SK-N-SH (cell line): ENCODE measurements around the gene CACNA1H. TPM values are rescaled to one million over a fixed set of nuclear protein-coding genes. Genes with fewer than 3 reads are reported as not detected.

ENCODE experiments used
- CTCF ChIA-PET: fragments of 300-600, 350-600 bp; formaldehyde crosslinking; extraction: SDS; loops from one replicate; lab custom pipeline; 2021; lab: Yijun Ruan, JAX
- POLR2A ChIA-PET: fragments of 350-600 bp; sonication (Branson Sonifier 250); formaldehyde crosslinking; extraction: SDS; loops from one replicate; lab custom pipeline; 2020; ENCODE audit warnings: antibody characterized with exemption, inconsistent platforms; lab: Yijun Ruan, JAX
- DNase-seq: peaks from one replicate; pipeline ENCODE4 v3.0.0; 2012
- H2AFZ ChIP-seq: fragments of 200-600 bp; sonication (generic); 2 replicates; pipeline ENCODE4 v1.8.1; 2016; ENCODE audit warnings: antibody characterized with exemption, mild to moderate bottlenecking, low read depth
- H3F3A ChIP-seq: fragments of 200-600 bp; sonication (generic); replicated peaks from 2 replicates; pipeline ENCODE3; 2016; ENCODE audit warnings: antibody characterized with exemption, mild to moderate bottlenecking; ENCODE audit not compliant: insufficient read depth
- H3K27ac ChIP-seq, 2 experiments: fragments of 200-500 bp in 1 of 2; fragments of 200-600 bp in 1 of 2; sonication (Bioruptor generic) in 1 of 2; sonication (generic), shearing (Covaris generic) in 1 of 2; 2 replicates each; pipeline versions ENCODE4 v1.5.1 to v1.6.1; 2014 to 2016; ENCODE audit warnings: low read depth in 2 of 2, inconsistent platforms in 1 of 2, low read length in 1 of 2, mild to moderate bottlenecking in 1 of 2, mixed read lengths in 1 of 2
- H3K27me3 ChIP-seq: fragments of 200-600 bp; sonication (generic), shearing (Covaris generic); 2 replicates; pipeline ENCODE4 v1.6.1; 2016; ENCODE audit warnings: mixed run types; ENCODE audit not compliant: insufficient read depth
- H3K36me3 ChIP-seq, 2 experiments: fragments of 200-500 bp in 1 of 2; fragments of 200-600 bp in 1 of 2; sonication (Bioruptor generic) in 1 of 2; sonication (generic) in 1 of 2; replicated peaks in 1 of 2; 2 replicates each; pipeline versions ENCODE3 to v1.5.1; 2014 to 2016; ENCODE audit warnings: low read length in 1 of 2, mild to moderate bottlenecking in 1 of 2; ENCODE audit not compliant: insufficient read depth in 2 of 2, control insufficient read depth in 1 of 2
- H3K4me1 ChIP-seq, 2 experiments: fragments of 200-500 bp in 1 of 2; fragments of 200-600 bp in 1 of 2; sonication (Bioruptor generic) in 1 of 2; sonication (generic), shearing (Covaris generic) in 1 of 2; 2 replicates each; pipeline versions ENCODE4 v1.5.1 to v1.6.1; 2014 to 2016; ENCODE audit warnings: low read depth in 1 of 2, low read length in 1 of 2, mixed run types in 1 of 2; ENCODE audit not compliant: insufficient read depth in 2 of 2, control insufficient read depth in 1 of 2
- H3K4me2 ChIP-seq: fragments of 200-600 bp; sonication (generic), shearing (Covaris generic); 2 replicates; pipeline ENCODE4 v1.6.1; 2017; ENCODE audit warnings: mixed run types
- H3K4me3 ChIP-seq, 2 experiments: fragments of 200-500 bp in 1 of 2; fragments of 200-600 bp in 1 of 2; sonication (Bioruptor generic) in 1 of 2; sonication (generic), shearing (Covaris generic) in 1 of 2; 2 replicates each; pipeline versions ENCODE4 v1.5.1 to v1.8.1; 2014 to 2016; ENCODE audit warnings: low read depth in 2 of 2, inconsistent platforms in 1 of 2, low read length in 1 of 2, mild to moderate bottlenecking in 1 of 2, mixed read lengths in 1 of 2, moderate library complexity in 1 of 2
- H3K79me2 ChIP-seq: fragments of 200-600 bp; sonication (generic); 2 replicates; pipeline ENCODE4 v1.8.1; 2017; ENCODE audit warnings: mild to moderate bottlenecking; ENCODE audit not compliant: insufficient read depth
- H3K9ac ChIP-seq: fragments of 200-600 bp; sonication (generic); 2 replicates; pipeline ENCODE4 v1.6.1; 2017; ENCODE audit warnings: mixed run types
- H3K9me2 ChIP-seq: fragments of 200-600 bp; sonication (generic); 2 replicates; pipeline ENCODE4 v1.6.1; 2017; ENCODE audit warnings: mixed run types
- H3K9me3 ChIP-seq: fragments of 200-600 bp; sonication (generic); 2 replicates; pipeline ENCODE4 v1.6.1; 2017; ENCODE audit warnings: mixed run types, mild to moderate bottlenecking, moderate library complexity
- H4K20me1 ChIP-seq: fragments of 200-600 bp; sonication (generic); 2 replicates; pipeline ENCODE4 v1.6.1; 2017; ENCODE audit warnings: mild to moderate bottlenecking, mixed run types; ENCODE audit not compliant: insufficient read depth
- ELF1 ChIP-seq: IDR thresholded peaks from 2 replicates; pipeline ENCODE4 v1.4.0; 2012
- EP300 ChIP-seq, 2 experiments: IDR thresholded peaks; 2 replicates each; pipeline versions ENCODE4 v1.4.0 to v1.6.1; 2012; ENCODE audit warnings: borderline replicate concordance in 1 of 2, low read depth in 1 of 2, low read length in 1 of 2
- FOSL2 ChIP-seq: IDR thresholded peaks from 2 replicates; pipeline ENCODE4 v1.4.0; 2012; ENCODE audit warnings: low read depth, mild to moderate bottlenecking, moderate library complexity, borderline replicate concordance
- FOXJ3 ChIP-seq: sonication (generic); formaldehyde crosslinking; IDR thresholded peaks from 2 replicates; pipeline ENCODE4 v1.5.1; 2020; ENCODE audit warnings: mild to moderate bottlenecking, missing genetic modification reagents
- FOXM1 ChIP-seq: IDR thresholded peaks from 2 replicates; pipeline ENCODE4 v1.4.0; 2012; ENCODE audit warnings: low read depth, mild to moderate bottlenecking
- GABPA ChIP-seq: IDR thresholded peaks from 2 replicates; pipeline ENCODE4 v1.4.0; 2012; ENCODE audit warnings: low read depth, mild to moderate bottlenecking
- NRF1 ChIP-seq: IDR thresholded peaks from 2 replicates; pipeline ENCODE4 v1.6.1; 2012; ENCODE audit warnings: low read depth, mild to moderate bottlenecking, low read length
- POLR2AphosphoS5 ChIP-seq: IDR thresholded peaks from 2 replicates; pipeline ENCODE4 v1.6.1; 2012; ENCODE audit warnings: low read depth, low read length
- TCF12 ChIP-seq: IDR thresholded peaks from 2 replicates; pipeline ENCODE4 v1.4.0; 2012
- TEAD4 ChIP-seq: IDR thresholded peaks from 2 replicates; pipeline ENCODE4 v1.4.0; 2012; ENCODE audit warnings: mild to moderate bottlenecking, borderline replicate concordance; ENCODE audit not compliant: insufficient read depth
- YY1 ChIP-seq: IDR thresholded peaks from 2 replicates; pipeline ENCODE4 v1.4.0; 2012; ENCODE audit warnings: low read depth, mild to moderate bottlenecking
- WGBS: methylation state at CpG from one replicate; pipeline ENCODE4 v1.1.6; 2017; ENCODE audit warnings: low lambda C conversion rate; 5-methylcytosine and 5-hydroxymethylcytosine counted together
- polyA plus RNA-seq, 3 experiments: library from polyadenylated mRNA; depleted of rRNA; stranded (reverse); fragments of >200 nt; gene quantifications; 2 replicates each; pipeline ENCODE4 v1.2.3, GENCODE V29; 2012
- TF ChIP-seq, protein P1 (sequence below): IDR thresholded peaks from 2 replicates; pipeline ENCODE4; 2012
- TF ChIP-seq, protein P2 (sequence below): fragments of 200-600 bp; sonication (generic); IDR thresholded peaks from 2 replicates; pipeline ENCODE4 v1.6.1; 2017; ENCODE audit warnings: antibody characterized with exemption, mild to moderate bottlenecking, moderate library complexity
- TF ChIP-seq, protein P3 (sequence below): IDR thresholded peaks from 2 replicates; pipeline ENCODE4 v1.4.0; 2012; ENCODE audit warnings: low read depth
- TF ChIP-seq, protein P4 (sequence below): fragments of 150-350 bp; IDR thresholded peaks from 2 replicates; pipeline ENCODE4 v1.6.1; 2017; ENCODE audit warnings: antibody characterized with exemption, low read length, low read depth, borderline replicate concordance

CACNA1H gene
- polyA plus RNA-seq, 1 of the 3 experiments (the other 2 are of a cell fraction) = not detected

DNA sequence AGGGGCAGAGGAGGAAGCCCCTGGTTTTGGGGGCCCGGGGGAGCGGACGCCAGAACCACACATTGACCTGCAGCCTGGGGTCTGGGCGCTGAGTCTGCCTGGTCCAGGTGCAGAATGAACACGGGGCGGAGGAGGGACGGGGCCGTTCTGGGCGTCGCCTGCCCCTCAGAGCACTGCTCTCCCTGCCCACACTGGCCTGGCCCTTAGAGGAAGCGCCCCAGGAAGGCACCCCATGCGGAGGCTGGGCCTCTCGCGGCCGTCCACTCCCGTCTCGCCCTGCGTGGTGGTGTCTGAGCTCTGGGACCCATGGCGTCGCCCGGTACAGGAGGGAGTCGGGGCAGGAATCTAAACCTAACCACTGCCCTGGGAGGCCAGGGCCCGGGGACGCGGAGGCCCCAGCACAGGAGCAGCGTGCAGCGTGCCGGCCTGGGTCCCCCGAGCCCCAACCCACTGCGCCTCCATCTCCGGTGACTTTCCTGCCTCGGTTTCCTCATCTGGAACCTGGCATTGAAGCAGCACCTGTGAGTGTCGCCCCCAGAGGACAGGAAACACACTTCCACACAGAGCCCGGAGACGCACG, 107.3 kb downstream of the CACNA1H start:
- H3K9ac ChIP-seq = no peak overlapping the region
- H3K27me3 ChIP-seq = peaks cover 57% of the 10 kb centered on the region
- ChIA-PET POLR2A (no interaction called here), CTCF (interaction anchor here (1.0 to 1.1 kb wide), 2 partner anchors 22 to 87 kb away, joined by 3 read pairs; no protein-coding TSS in a partner anchor)
- TF ChIP-seq, protein P1, sequence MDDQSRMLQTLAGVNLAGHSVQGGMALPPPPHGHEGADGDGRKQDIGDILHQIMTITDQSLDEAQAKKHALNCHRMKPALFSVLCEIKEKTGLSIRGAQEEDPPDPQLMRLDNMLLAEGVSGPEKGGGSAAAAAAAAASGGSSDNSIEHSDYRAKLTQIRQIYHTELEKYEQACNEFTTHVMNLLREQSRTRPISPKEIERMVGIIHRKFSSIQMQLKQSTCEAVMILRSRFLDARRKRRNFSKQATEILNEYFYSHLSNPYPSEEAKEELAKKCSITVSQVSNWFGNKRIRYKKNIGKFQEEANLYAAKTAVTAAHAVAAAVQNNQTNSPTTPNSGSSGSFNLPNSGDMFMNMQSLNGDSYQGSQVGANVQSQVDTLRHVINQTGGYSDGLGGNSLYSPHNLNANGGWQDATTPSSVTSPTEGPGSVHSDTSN = no peak
- TF ChIP-seq, protein P2, sequence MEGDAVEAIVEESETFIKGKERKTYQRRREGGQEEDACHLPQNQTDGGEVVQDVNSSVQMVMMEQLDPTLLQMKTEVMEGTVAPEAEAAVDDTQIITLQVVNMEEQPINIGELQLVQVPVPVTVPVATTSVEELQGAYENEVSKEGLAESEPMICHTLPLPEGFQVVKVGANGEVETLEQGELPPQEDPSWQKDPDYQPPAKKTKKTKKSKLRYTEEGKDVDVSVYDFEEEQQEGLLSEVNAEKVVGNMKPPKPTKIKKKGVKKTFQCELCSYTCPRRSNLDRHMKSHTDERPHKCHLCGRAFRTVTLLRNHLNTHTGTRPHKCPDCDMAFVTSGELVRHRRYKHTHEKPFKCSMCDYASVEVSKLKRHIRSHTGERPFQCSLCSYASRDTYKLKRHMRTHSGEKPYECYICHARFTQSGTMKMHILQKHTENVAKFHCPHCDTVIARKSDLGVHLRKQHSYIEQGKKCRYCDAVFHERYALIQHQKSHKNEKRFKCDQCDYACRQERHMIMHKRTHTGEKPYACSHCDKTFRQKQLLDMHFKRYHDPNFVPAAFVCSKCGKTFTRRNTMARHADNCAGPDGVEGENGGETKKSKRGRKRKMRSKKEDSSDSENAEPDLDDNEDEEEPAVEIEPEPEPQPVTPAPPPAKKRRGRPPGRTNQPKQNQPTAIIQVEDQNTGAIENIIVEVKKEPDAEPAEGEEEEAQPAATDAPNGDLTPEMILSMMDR = no peak
- TF ChIP-seq, protein P3, sequence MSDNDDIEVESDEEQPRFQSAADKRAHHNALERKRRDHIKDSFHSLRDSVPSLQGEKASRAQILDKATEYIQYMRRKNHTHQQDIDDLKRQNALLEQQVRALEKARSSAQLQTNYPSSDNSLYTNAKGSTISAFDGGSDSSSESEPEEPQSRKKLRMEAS = no peak
- TF ChIP-seq, protein P4, sequence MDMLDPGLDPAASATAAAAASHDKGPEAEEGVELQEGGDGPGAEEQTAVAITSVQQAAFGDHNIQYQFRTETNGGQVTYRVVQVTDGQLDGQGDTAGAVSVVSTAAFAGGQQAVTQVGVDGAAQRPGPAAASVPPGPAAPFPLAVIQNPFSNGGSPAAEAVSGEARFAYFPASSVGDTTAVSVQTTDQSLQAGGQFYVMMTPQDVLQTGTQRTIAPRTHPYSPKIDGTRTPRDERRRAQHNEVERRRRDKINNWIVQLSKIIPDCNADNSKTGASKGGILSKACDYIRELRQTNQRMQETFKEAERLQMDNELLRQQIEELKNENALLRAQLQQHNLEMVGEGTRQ = no peak
- TF ChIP-seq GABPA (no peak), YY1 (no peak), FOSL2 (no peak), EP300 (IDR thresholded peaks at IDR 0.05; ENCODE audit: borderline replicate concordance in 1 of 2, low read depth in 1 of 2, low read length in 1 of 2) (no peak), FOXJ3 (CRISPR knock-in tag) (no peak), POLR2AphosphoS5 (no peak), TCF12 (no peak), TEAD4 (no peak), NRF1 (no peak), ELF1 (no peak), FOXM1 (no peak)
- 55% methylated on average over 10 of the region's 36 CpGs for WGBS
- H2AFZ ChIP-seq = no peak overlapping the region
- no peaks in the 10 kb centered on the region for H4K20me1 ChIP-seq
- no peak for DNase-seq
- H3K4me3 ChIP-seq = no peak overlapping the region
- H3K9me2 ChIP-seq = no peaks in the 10 kb centered on the region
- peaks cover 10% of the 10 kb centered on the region for H3F3A ChIP-seq
- no peaks in the 10 kb centered on the region for H3K9me3 ChIP-seq
- peaks cover 0 to 2% of the 10 kb centered on the region in 2 experiments; a peak in 1 of 4 replicates for H3K4me1 ChIP-seq
- H3K4me2 ChIP-seq = no peak overlapping the region
- no peaks in the 10 kb centered on the region for H3K36me3 ChIP-seq
- H3K79me2 ChIP-seq = no peaks in the 10 kb centered on the region
- no peak overlapping the region for H3K27ac ChIP-seq
